H1 (cell line): ENCODE measurements around the gene CFAP97D1. TPM values are rescaled to one million over a fixed set of nuclear protein-coding genes. Genes with fewer than 3 reads are reported as not detected.

Experiments
- CTCF ChIA-PET: fragments of 300-600 bp; sonication (Branson Sonifier 250); formaldehyde crosslinking; loops from one replicate; lab custom pipeline; 2021; ENCODE audit not compliant: partially characterized antibody; lab: Charles Lee
- POLR2A ChIA-PET: fragments of 300-600 bp; sonication (Branson Sonifier 250); formaldehyde crosslinking; loops from one replicate; lab custom pipeline; 2021; ENCODE audit warnings: inconsistent platforms; ENCODE audit not compliant: partially characterized antibody; lab: Charles Lee
- DNase-seq, 2 experiments: peaks; one replicate each; pipeline versions ENCODE4 v3.0.0 to v3.0.0-alpha.2; 2010 to 2022; ENCODE audit warnings: low spot score in 2 of 2, low read depth in 1 of 2, mixed read lengths in 1 of 2
- FAIRE-seq: peaks from 2 replicates; lab custom pipeline; 2011; peaks lifted over from hg19 to GRCh38; lab: Jason Lieb, UNC
- H2AFZ ChIP-seq: 2 replicates; pipeline ENCODE4 v1.8.1; 2012; ENCODE audit warnings: low read length, inconsistent platforms
- H2AK5ac ChIP-seq: 2 replicates; pipeline ENCODE4 v1.6.1; 2013; ENCODE audit warnings: low read depth, low read length
- H2BK120ac ChIP-seq: replicated peaks from 2 replicates; pipeline ENCODE3; 2013; ENCODE audit warnings: low read depth, low read length, inconsistent platforms
- H2BK12ac ChIP-seq: 2 replicates; pipeline ENCODE4 v1.6.1; 2013; ENCODE audit warnings: low read depth, low read length
- H2BK15ac ChIP-seq: 2 replicates; pipeline ENCODE4 v1.6.1; 2013; ENCODE audit warnings: low read length
- H2BK20ac ChIP-seq: 2 replicates; pipeline ENCODE4 v1.6.1; 2013; ENCODE audit warnings: low read length
- H2BK5ac ChIP-seq: 2 replicates; pipeline ENCODE4 v1.6.1; 2013; ENCODE audit warnings: low read depth, low read length
- H3K14ac ChIP-seq: 2 replicates; pipeline ENCODE4 v1.6.1; 2013; ENCODE audit warnings: inconsistent platforms; ENCODE audit not compliant: insufficient read length
- H3K18ac ChIP-seq: 2 replicates; pipeline ENCODE4 v1.6.1; 2013; ENCODE audit warnings: low read length; ENCODE audit errors: extremely low read depth
- H3K23ac ChIP-seq: 2 replicates; pipeline ENCODE4 v1.6.1; 2013; ENCODE audit warnings: inconsistent platforms; ENCODE audit not compliant: insufficient read length
- H3K23me2 ChIP-seq: 2 replicates; pipeline ENCODE4 v1.6.1; 2013; ENCODE audit warnings: low read depth, low read length
- H3K27ac ChIP-seq: 2 replicates; pipeline ENCODE4 v1.6.1; 2011; ENCODE audit warnings: low read depth, low read length, inconsistent platforms
- H3K27me3 ChIP-seq, 4 experiments: replicated peaks in 1 of 4; 1 replicate in 1 of 4; 2 replicates in 3 of 4; pipeline versions ENCODE4 v1.6.1 to v1.8.1; 2011 to 2013; ENCODE audit warnings: low read length in 3 of 4, mild to moderate bottlenecking in 3 of 4, inconsistent platforms in 2 of 4, mixed read lengths in 2 of 4, moderate library complexity in 1 of 4; ENCODE audit not compliant: control insufficient read depth in 3 of 4, insufficient read depth in 3 of 4; ENCODE audit errors: extremely low read depth in 1 of 4
- H3K36me3 ChIP-seq, 4 experiments: 2 replicates each; pipeline versions ENCODE4 v1.6.1 to v1.8.1; 2011 to 2013; ENCODE audit warnings: mild to moderate bottlenecking in 4 of 4, low read length in 3 of 4, moderate library complexity in 2 of 4, control low read depth in 1 of 4, inconsistent platforms in 1 of 4; ENCODE audit not compliant: insufficient read depth in 4 of 4, control insufficient read depth in 2 of 4
- H3K4ac ChIP-seq: replicated peaks from 2 replicates; pipeline ENCODE3; 2013; ENCODE audit warnings: low read length, low read depth, mixed read lengths, inconsistent platforms; ENCODE audit not compliant: insufficient read length
- H3K4me1 ChIP-seq, 4 experiments: replicated peaks in 1 of 4; 1 replicate in 1 of 4; 2 replicates in 3 of 4; pipeline versions ENCODE4 v1.6.1 to v1.8.1; 2011 to 2013; ENCODE audit warnings: low read length in 3 of 4, inconsistent platforms in 2 of 4, mixed read lengths in 1 of 4; ENCODE audit not compliant: insufficient read depth in 4 of 4, control insufficient read depth in 3 of 4
- H3K4me2 ChIP-seq, 2 experiments: 2 replicates each; pipeline versions ENCODE4 v1.6.1 to v1.8.1; 2011 to 2013; ENCODE audit warnings: low read depth in 2 of 2, low read length in 2 of 2, control low read depth in 1 of 2, inconsistent platforms in 1 of 2, mild to moderate bottlenecking in 1 of 2; ENCODE audit not compliant: insufficient read depth in 1 of 2
- H3K4me3 ChIP-seq, 4 experiments: fragments of 200-600, 300-600 bp in 1 of 4; sonication (generic), shearing (Covaris generic), sonication (Bioruptor Twin) in 1 of 4; 2 replicates each; pipeline versions ENCODE4 v1.5.1 to v1.8.1; 2011 to 2016; ENCODE audit warnings: low read length in 4 of 4, low read depth in 3 of 4, control low read depth in 2 of 4, inconsistent platforms in 2 of 4, mild to moderate bottlenecking in 2 of 4, mixed read lengths in 1 of 4, moderate library complexity in 1 of 4; ENCODE audit not compliant: insufficient read depth in 2 of 4; ENCODE audit errors: extremely low read depth in 1 of 4
- H3K56ac ChIP-seq: replicated peaks from 2 replicates; pipeline ENCODE3; 2013; ENCODE audit warnings: low read depth, mild to moderate bottlenecking, mixed read lengths, low read length, inconsistent platforms; ENCODE audit not compliant: insufficient read length
- H3K79me1 ChIP-seq: 2 replicates; pipeline ENCODE4 v1.6.1; 2013; ENCODE audit warnings: low read depth, low read length, control low read depth
- H3K79me2 ChIP-seq, 2 experiments: 2 replicates each; pipeline versions ENCODE4 v1.6.1 to v1.8.1; 2012 to 2013; ENCODE audit warnings: low read length in 2 of 2, mild to moderate bottlenecking in 2 of 2, inconsistent platforms in 1 of 2; ENCODE audit not compliant: insufficient read depth in 2 of 2, control insufficient read depth in 1 of 2
- H3K9ac ChIP-seq, 4 experiments: replicated peaks in 1 of 4; 1 replicate in 1 of 4; 2 replicates in 3 of 4; pipeline versions ENCODE4 v1.6.1 to v1.8.1; 2011 to 2013; ENCODE audit warnings: low read depth in 3 of 4, low read length in 3 of 4, control low read depth in 2 of 4, mild to moderate bottlenecking in 2 of 4, moderate library complexity in 2 of 4, inconsistent platforms in 1 of 4; ENCODE audit errors: extremely low read depth in 1 of 4
- H3K9me3 ChIP-seq, 2 experiments: 2 replicates each; pipeline versions ENCODE4 v1.6.1 to v1.8.1; 2012 to 2013; ENCODE audit warnings: mild to moderate bottlenecking in 2 of 2, moderate library complexity in 2 of 2, control low read depth in 1 of 2, inconsistent platforms in 1 of 2, low read depth in 1 of 2, low read length in 1 of 2, mixed read lengths in 1 of 2; ENCODE audit not compliant: insufficient read depth in 2 of 2
- H4K20me1 ChIP-seq, 2 experiments: replicated peaks in 1 of 2; 2 replicates each; pipeline versions ENCODE3 to v1.8.1; 2011 to 2013; ENCODE audit warnings: inconsistent platforms in 2 of 2, low read length in 2 of 2, mild to moderate bottlenecking in 1 of 2; ENCODE audit not compliant: insufficient read depth in 2 of 2, control insufficient read depth in 1 of 2
- H4K5ac ChIP-seq: 2 replicates; pipeline ENCODE4 v1.6.1; 2013; ENCODE audit warnings: low read length, low read depth, mixed read lengths, inconsistent platforms; ENCODE audit not compliant: insufficient read length
- H4K8ac ChIP-seq: 2 replicates; pipeline ENCODE4 v1.8.0; 2013; ENCODE audit warnings: mild to moderate bottlenecking, moderate library complexity, low read length, inconsistent platforms; ENCODE audit not compliant: insufficient read depth; ENCODE audit errors: extremely low read depth
- H4K91ac ChIP-seq: replicated peaks from 2 replicates; pipeline ENCODE3; 2013; ENCODE audit warnings: low read length, mixed read lengths, inconsistent platforms; ENCODE audit not compliant: insufficient read length
- RAD21 ChIP-seq, 2 experiments: IDR thresholded peaks in 1 of 2; conservative IDR thresholded peaks in 1 of 2; 2 replicates each; pipeline ENCODE4 v1.6.1; 2011; ENCODE audit warnings: low read depth in 2 of 2, low read length in 2 of 2, improper control_type of control experiment in 1 of 2, inconsistent platforms in 1 of 2, mild to moderate bottlenecking in 1 of 2, moderate library complexity in 1 of 2
- RFX5 ChIP-seq: IDR thresholded peaks from 2 replicates; pipeline ENCODE4 v1.6.1; 2011; ENCODE audit warnings: low read depth, low read length, improper control_type of control experiment, borderline replicate concordance
- SP1 ChIP-seq: IDR thresholded peaks from 2 replicates; pipeline ENCODE4 v1.6.1; 2011; ENCODE audit warnings: low read depth, low read length
- SRF ChIP-seq: IDR thresholded peaks from 2 replicates; pipeline ENCODE4 v1.6.1; 2011; ENCODE audit warnings: mild to moderate bottlenecking, low read depth, low read length, moderate library complexity
- YY1 ChIP-seq: IDR thresholded peaks from 2 replicates; pipeline ENCODE4 v1.6.1; 2011; ENCODE audit warnings: low read depth, mild to moderate bottlenecking, low read length
- WGBS, 2 experiments: shearing (Covaris generic) in 1 of 2; methylation state at CpG; one replicate each; pipeline versions ENCODE4 v1.1.6 to v1.1.7; 2013 to 2015; ENCODE audit warnings: low lambda C conversion rate in 2 of 2, mixed read lengths in 2 of 2, inconsistent platforms in 1 of 2, low coverage in 1 of 2, missing lambda C conversion rate in 1 of 2; ENCODE audit not compliant: insufficient replicate concordance in 2 of 2, insufficient coverage in 1 of 2, insufficient read length in 1 of 2; ENCODE audit errors: extremely low coverage in 1 of 2, missing lambda C conversion rate in 1 of 2; 5-methylcytosine and 5-hydroxymethylcytosine counted together
- polyA plus RNA-seq, 7 experiments: library from polyadenylated mRNA; depleted of rRNA in 3 of 7; stranded (reverse) in 5 of 7; unstranded in 2 of 7; fragments of >200 nt in 5 of 7; fragments of 200-250 nt in 2 of 7; gene quantifications; 1 replicate in 5 of 7; 2 replicates in 1 of 7; 4 replicates in 1 of 7; pipeline versions ENCODE4 v1.2.1 to v1.2.3, GENCODE V29; 2011 to 2013; ENCODE audit warnings: missing spikeins in 2 of 7, mixed read lengths in 2 of 7
- total RNA-seq: library from RNA; stranded (reverse); fragmentation: NEBNext Ultra II Directional; extraction: Animal tissue kit (Norgen Biotek cat#: 25700); gene quantifications from 2 replicates; pipeline ENCODE4 v1.2.1, GENCODE V29; 2021

The CFAP97D1 gene
- total and polyA plus RNA-seq, 2 of the 8 experiments (the other 6 are each of a cell fraction or from before 2014, with no cell fraction given) = 0.02 to 0.07 TPM

DNA sequence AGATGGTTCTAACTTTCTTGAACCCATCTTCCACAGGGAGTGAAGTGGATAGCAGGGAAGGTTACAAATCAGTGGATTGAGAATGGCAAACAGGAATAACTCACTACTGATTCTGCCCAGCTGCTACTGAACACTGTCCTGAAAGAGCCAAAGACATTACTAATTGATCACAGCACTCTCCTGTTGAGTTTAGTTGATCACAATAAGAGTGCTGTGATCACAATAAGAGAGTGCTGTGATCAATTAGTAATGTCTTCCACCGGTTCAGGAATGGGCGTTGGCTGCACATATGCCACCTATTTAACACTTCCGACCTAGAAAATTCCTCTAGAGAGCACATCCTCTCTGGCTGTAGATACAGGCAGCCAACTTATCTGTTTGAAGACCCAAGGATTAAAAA is 11.4 kb downstream of the CFAP97D1 start:
- Histone ChIP-seq H3K36me3 (no peaks in the 10 kb centered on the region), H4K20me1 (no peaks in the 10 kb centered on the region), H3K4ac (no peak overlapping the region), H3K14ac (no peak overlapping the region), H3K79me2 (no peaks in the 10 kb centered on the region), H3K79me1 (no peaks in the 10 kb centered on the region), H3K23me2 (no peaks in the 10 kb centered on the region), H2BK120ac (no peak overlapping the region), H4K91ac (no peak overlapping the region), H4K5ac (no peak overlapping the region), H3K9ac (no peak overlapping the region), H3K27ac (no peak overlapping the region), H3K18ac (no peak overlapping the region), H3K4me2 (0 out of 4 replicates have a peak overlapping the region, but pooled peaks of 1 of the 2 experiments have one; percentile 18), H2BK12ac (no peak overlapping the region), H2BK5ac (no peak overlapping the region), H4K8ac (no peak overlapping the region), H2BK15ac (no peak overlapping the region), H2AK5ac (no peak overlapping the region), H3K23ac (no peak overlapping the region), H3K56ac (no peak overlapping the region), H3K27me3 (no peaks in the 10 kb centered on the region), H2BK20ac (no peak overlapping the region), H2AFZ (peak overlapping the region; percentile 86; the same call in 1 of the 2 replicates), H3K9me3 (no peaks in the 10 kb centered on the region), H3K4me1 (no peaks in the 10 kb centered on the region; a peak in 1 of 7 replicates), H3K4me3 (peak overlapping the region in 1 of 4 experiments; percentile 17; a peak in 1 of 8 replicates)
- POLR2A ChIA-PET = interaction anchor here (2.6 kb wide), 1 partner anchor 50 kb away, joined by 8 read pairs; no protein-coding TSS in a partner anchor
- TF ChIP-seq YY1 (0 out of 2 replicates have a peak, but pooled peaks have one; percentile 31), SRF (peak; percentile 89), RAD21 (IDR thresholded peaks at IDR 0.05 in 1 of 2, conservative IDR thresholded peaks at IDR 0.05 in 1 of 2; ENCODE audit: low read depth in 2 of 2, low read length in 2 of 2) (no peak), RFX5 (no peak), SP1 (0 out of 2 replicates have a peak, but pooled peaks have one; percentile 19)
- CTCF ChIA-PET = interaction anchor here (0.7 to 2.4 kb wide), 7 partner anchors 27 to 215 kb away, joined by 3 to 26 read pairs (median 4); partner anchors contain the start of gene CD300LG
- FAIRE-seq (peak; percentile 88), DNase-seq (no peak)
- 47% methylated on average over 3 of the region's 3 CpGs; no CpG with 5 or more reads in 1 of the 2 experiments for WGBS, 2 experiments
